Stimulated activated CD8-positive, alpha-beta memory T cell treated with anti-CD3 and anti-CD28 coated beads, Interleukin-2, amount 100 ng/mL, for 1 hour (primary cell): ENCODE data around the gene ZBTB47.
A peak's percentile ranks its signal among the peaks of the same experiment; 100 is the strongest.

ENCODE experiments used
- DNase-seq, 2 donors: peaks; one replicate each; pipeline ENCODE4 v3.0.0-alpha.2; 2020; ENCODE audit warnings: low read depth in 2 of 2

Gene ZBTB47

DNA sequence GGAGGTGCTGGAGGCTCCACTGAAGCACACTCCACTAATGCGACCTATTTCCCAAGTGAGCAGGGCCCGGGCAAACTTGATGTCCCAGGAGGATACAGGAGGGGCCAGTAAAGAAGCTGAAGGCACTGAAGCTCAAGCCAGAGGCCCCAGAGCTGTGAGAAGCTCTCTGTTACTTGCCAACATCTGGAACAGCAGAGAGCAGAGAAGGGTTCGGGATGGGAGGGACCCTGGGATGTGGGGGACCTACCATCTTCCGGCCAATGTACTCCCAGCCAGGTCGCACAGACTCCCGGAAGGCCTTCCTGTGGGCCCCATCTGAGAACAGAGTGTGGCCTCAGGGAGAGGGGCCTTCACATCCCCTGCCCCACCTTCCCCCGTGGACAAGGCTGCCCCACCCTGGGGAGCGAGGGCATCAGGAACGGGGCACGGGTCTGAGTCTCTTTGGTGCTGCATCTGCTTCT is 46.0 kb downstream of the ZBTB47 start:
- DNase-seq, result no peak

GRCh38 chr3:42700366-42701288 is 47.1 kb downstream of the ZBTB47 start:
- no peak for DNase-seq

DNA sequence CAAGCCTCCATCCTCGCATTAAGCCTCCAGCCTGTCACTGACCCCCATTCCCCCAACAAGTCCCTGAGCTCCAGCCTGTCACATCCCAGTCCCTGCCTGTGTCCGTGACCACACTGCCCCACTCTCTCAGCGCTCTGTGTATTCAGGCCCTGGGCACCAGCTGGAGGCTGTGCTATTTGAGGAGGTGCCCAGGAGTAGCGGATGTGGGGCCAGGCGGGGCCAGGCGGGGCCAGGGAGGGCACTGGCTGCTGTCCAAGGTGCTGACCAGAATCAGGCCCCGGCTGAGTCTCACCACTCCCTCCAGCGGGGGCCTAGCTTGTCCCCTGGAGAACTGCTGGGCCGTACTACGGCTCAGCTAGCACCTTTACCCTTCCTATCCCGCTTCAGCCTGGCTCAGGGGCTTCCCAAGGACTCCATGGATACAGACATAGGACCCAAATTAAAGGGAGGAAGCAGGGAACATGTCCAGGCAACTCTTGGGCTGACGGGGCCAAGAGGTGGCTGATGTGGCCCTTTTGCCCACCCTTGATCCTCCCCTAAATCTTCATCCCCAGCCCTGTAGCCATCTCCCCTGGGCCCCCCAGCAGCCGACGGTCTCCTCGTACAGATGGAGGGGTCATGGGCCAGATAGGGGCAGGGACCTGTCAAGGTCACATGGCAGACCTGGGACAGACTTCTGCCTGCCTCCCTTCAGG is 48.0 kb downstream of the ZBTB47 start:
- DNase-seq, result peak; percentile 12 to 26

DNA sequence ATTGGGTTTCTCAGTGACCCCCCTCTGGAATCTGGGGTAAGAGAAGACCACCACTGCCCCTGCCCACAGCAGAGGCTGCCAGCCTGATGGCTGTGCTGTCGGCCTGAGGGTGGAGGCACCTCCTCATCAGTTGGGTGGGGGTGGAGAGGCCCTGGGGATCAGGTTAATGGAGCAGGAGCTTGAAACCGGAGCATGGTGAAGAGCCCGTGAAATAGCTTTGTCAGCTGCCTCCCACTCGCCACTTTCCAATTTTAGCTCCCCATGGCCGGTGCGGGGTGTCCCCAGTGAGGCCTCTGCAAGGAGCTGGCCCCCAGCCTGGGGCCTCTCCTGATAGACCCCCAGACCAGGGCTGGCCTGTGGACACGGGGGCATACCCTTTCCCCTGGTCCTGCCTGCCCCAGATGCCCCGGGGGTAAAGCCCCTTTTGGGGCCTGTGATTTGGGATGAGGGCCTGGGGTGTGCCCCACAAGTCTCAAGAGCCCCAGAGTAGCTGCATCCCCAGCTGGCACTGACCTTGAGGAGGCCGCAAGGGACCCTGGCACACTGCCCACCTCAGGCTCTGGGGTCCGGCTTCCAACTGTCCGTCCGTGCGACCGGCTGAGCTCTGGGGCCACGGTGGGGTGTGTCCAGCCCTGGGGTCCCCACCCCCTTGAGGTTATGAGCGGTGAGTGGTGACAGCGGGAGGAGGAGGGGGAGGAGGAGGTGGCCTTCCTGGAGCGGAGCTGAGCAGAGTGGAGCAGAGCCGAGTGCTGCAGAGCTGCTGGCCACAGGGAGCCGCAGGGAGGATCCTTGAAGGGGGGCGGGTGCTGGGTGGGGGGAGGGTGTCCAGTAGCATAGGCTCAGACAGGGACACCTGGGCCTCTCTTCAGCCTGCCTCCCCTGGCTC is 48.8 kb downstream of the ZBTB47 start, which contains the start of gene HHATL:
Gene HHATL, minus strand, starts transcription at position 733 of the 886 bp plus-strand sequence. CDS start 1,972 bp downstream, outside the sequence.
- no peak for DNase-seq

GRCh38 chr3:42702982-42703694 is 49.6 kb downstream of the ZBTB47 start:
- no peak for DNase-seq

GRCh38 chr3:42703695-42704025 is 50.2 kb downstream of the ZBTB47 start:
- no peak for DNase-seq

- no peak for DNase-seq
Measured at GRCh38 chr3:42704136-42704841, 50.8 kb downstream of the ZBTB47 start.

DNA sequence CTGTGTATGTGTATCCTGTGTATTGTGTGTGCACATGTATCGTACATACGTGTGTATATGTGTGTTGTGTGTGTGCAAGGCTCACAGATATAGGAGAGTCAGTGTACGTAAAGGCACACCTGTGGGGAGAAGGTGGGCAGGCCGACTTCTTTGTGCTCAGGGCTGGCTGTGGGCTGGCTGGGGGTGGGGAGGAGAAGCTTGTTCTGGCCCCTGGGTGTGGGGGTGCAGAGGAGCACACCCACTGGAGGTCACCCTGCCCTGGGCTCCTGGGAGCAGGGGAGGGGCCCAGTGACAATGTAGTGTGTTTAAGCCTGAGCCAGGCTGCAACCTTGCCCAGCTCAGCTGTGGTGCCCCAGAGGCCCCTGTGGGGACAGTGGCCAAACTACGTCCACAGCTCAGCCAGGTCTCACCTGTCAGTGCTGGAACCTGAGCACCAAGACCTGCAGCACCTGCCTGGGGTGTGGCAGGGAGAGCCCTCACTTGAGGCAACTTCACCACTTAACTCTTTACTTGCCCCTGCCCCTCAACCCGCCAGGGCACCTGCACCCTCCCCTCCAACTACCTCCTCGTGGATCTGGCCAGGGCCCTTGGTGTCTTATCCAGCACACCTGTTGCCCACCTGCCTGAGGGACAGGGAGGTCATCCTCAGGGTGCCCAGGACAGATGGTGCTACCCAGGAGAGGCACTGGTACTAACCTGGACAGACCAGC is 51.7 kb downstream of the ZBTB47 start:
- no peak for DNase-seq

DNA sequence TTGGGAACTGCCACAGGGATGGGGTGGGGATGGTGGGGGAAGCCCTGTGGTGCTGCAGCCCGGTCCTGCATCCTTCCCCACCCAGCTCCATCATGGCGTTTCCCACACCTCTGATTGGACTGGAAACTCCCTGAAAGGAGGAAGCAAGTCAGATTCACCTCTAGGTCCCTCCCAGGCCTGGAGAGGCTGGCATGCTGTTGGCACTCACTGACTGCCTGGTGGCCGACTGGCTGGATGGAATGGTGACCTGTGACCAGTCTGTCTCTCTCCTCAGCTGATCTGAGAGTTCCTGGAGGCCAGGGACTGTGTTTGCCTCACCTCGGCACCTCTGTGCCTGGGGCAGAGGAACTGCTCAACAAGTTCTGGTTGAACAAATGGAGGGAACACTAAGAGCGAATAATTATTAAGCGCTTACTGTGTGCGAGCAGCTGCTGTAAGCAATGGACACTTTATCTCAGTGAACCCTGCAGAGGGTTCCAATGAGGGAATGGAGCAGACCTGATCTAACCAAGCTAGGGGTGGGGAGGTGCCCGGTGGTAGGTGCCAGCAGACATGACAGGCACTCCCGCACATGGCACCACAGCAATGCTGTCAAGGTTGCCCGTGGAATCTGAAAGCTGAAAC is 52.6 kb downstream of the ZBTB47 start:
- DNase-seq, result no peak

DNA sequence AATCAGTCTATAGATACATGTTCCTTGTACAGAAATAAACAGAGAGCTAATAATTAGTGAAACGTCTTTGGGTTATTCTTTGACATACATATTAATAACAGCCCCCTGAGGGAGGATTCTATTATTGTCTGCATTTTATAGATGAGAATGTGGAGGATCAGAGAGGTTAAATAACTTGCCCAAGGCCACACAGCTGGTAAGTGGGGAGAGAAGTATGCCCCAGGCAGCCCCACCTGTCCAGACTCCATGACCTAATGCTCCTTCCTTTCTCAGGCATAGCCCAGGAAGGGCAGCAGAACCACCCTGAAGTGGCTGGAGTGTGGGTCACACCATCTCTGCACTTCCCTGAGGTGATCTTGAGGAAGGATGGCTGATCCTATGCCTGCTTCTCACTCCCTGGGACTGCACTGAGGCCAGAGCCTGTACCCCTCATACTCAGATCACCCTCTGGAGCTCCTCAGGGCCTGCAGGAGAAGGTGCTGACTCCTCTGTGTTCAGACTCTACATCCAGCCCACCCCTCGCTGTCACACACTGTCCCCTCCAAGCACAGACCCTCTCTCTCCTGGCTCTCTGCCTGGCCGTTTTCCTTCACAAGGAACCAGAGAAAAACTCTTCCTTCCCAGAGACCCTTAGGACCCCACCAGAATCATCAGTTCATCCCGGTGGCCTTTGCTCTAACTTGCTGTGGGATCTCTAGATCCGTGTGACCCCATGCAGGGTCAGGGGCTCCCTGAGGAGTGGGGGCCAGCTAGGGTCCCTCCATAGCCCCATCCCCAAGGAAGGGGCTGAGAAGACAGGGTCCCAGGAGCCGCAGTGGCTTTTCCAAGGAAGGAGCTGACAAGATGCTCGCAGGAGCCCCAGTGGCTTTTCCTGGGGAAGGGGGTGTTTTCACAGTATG is 53.5 kb downstream of the ZBTB47 start:
- no peak for DNase-seq

DNA sequence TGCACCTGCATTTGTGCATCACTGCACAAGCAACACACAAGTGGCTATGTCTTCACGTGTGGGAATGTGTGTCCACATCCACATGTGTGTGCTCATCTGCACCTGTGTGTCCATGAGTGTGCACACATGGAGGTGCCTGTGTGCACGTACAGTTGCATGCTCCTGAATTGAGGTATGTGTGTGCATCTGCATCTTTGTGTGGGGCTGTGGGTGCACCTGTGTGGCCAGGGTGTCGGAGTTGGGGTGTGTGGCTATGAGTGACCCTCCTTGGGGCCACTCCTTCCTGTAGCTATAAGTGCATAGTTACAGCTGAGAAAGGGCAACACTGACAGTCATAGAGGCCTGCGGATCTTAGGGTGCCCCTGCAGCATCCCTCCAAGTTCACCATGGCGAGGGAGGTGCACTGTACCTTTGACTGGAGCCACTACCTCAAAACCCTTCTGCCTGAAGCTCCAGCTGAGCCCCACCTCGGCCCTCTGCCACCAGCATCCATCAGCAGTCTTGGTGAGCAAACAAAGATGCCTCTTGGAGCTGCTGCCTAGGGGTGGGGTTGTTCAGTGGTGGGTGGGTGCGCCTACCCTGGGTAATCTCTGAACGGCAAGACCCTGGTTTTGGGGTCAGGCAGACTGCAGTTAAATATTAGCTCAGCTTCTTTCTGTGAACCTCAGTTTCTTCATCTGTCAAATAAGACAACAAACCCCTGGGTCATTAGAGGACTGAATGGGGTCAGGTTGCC is 54.3 kb downstream of the ZBTB47 start:
- DNase-seq, result no peak

DNA sequence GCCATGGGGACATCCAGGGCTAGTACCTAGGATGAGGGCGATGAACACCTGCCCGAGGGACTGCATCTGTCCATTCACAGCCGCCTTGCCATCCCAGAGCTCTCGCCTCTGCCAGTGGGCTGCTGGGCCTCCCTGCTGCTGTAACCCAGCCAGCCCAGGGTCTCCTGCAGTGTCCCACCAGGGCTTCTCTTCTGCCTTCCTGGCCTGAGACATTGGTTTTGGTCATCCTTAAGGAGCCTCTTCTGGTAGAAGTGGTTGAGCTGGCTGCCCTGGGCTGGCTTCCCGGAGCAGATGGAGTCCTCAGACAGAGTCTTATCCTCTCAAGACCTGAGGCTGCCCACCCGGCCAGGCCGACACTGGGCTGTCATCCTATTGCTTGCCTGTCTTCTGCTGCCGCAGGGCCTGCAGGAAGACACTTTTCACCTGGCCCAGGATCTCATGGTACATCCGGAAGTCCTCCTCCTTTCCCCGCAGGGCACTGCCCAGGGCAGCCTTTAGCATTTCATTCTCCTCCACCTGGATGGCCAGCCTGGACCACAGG is 55.2 kb downstream of the ZBTB47 start:
- no peak for DNase-seq

GRCh38 chr3:42709621-42710020 is 56.1 kb downstream of the ZBTB47 start:
- DNase-seq, result no peak

GRCh38 chr3:42710323-42711021 is 57.0 kb downstream of the ZBTB47 start:
- no peak for DNase-seq

DNA sequence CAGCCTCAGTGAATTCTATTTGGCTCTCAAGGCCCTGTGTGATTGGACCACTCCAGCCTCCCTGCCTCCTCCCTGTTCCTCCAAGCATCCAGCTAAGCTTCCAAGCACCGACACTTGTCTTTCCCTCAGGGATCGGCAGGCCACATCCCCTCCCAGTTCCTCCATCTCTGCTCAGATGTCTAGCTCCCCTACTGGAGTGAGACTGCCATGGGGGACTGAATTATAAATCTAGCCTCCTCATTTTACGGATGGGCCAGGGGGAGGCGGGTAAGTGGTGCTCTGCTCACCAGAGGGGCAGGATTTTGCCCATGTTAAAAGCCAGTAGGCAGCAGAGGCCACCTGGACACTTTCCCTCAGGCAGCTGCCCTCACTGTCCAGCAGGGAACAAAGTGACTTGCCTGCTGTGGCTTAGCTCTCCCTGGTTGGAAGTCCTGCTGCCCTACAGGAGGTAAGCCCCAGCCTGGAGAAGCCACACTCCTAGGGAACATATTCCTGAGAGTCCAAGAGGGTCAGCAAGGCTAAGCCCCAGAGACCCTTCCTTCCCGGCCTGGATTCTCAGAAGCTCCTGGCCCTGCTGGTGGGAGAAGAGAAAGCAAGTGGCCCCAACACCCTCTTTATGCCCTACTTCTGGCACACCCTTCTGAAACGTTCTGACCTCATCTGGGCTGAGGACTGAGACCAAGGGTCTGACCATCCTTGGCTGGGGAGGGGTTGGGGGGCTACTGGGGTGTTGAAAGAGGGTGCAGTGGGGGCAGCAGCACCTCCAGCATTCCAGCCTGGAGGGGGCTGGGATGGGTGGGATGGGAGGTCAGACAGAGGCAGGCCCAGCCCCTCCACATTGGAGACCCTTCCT is 58.2 kb downstream of the ZBTB47 start:
- DNase-seq, result no peak

DNA sequence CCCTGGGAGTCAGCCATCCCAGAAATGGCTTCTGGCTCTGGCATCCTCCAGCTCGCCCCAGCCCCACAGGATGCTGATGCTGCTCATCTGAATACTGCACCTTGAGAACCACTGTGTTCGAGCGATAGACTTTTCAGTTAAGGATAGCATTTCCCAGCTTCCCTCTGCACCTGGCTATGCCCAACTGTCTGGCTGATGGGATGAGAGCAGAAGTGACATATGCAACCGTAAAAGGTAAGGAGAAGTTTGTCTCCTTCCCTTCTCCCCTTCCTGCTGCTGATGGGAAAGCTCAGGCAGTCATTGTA is 58.8 kb downstream of the ZBTB47 start:
- no peak for DNase-seq
